Karpas-422 (cell line): ENCODE data around the gene SFRP2. TPM values are rescaled to one million over a fixed set of nuclear protein-coding genes. Genes with fewer than 3 reads are reported as not detected.

Source experiments
- DNase-seq: peaks from one replicate; pipeline ENCODE4 v3.0.0-alpha.2; 2015
- H2AFZ ChIP-seq: fragments of 200-600 bp; sonication (generic); 2 replicates; pipeline ENCODE4 v1.6.1; 2014; ENCODE audit warnings: antibody characterized with exemption, low read length, mixed read lengths
- H3K27ac ChIP-seq: fragments of 200-600 bp; sonication (generic); 2 replicates; pipeline ENCODE4 v1.5.1; 2014; ENCODE audit warnings: mild to moderate bottlenecking, low read length, moderate library complexity
- H3K27me3 ChIP-seq: fragments of 200-600 bp; sonication (generic); 2 replicates; pipeline ENCODE4 v1.6.1; 2014; ENCODE audit warnings: low read length, mixed read lengths
- H3K36me3 ChIP-seq: fragments of 200-600 bp; sonication (generic); 2 replicates; pipeline ENCODE4 v1.6.1; 2014; ENCODE audit warnings: low read length, mixed read lengths; ENCODE audit not compliant: insufficient read depth
- H3K4me1 ChIP-seq: fragments of 200-600 bp; sonication (generic); 2 replicates; pipeline ENCODE4 v1.6.1; 2014; ENCODE audit warnings: mild to moderate bottlenecking, low read length, mixed read lengths
- H3K4me2 ChIP-seq: fragments of 200-600 bp; sonication (generic); 2 replicates; pipeline ENCODE4 v1.6.1; 2014; ENCODE audit warnings: low read length, low read depth, mild to moderate bottlenecking; ENCODE audit not compliant: poor library complexity, severe bottlenecking
- H3K4me3 ChIP-seq: fragments of 200-600 bp; sonication (generic); 2 replicates; pipeline ENCODE4 v1.5.1; 2014; ENCODE audit warnings: mild to moderate bottlenecking, antibody characterized with exemption, low read length, mixed read lengths
- H3K79me2 ChIP-seq: fragments of 200-600 bp; sonication (generic); 2 replicates; pipeline ENCODE4 v1.6.1; 2014; ENCODE audit warnings: mild to moderate bottlenecking, low read length, mixed read lengths
- H3K9ac ChIP-seq: fragments of 200-600 bp; sonication (generic); 2 replicates; pipeline ENCODE4 v1.6.0; 2014; ENCODE audit warnings: low read length
- H3K9me2 ChIP-seq: fragments of 200-600 bp; sonication (generic), shearing (Covaris generic); replicated peaks from 2 replicates; pipeline ENCODE4 v1.6.0; 2014; ENCODE audit warnings: mild to moderate bottlenecking, low read length, moderate library complexity; ENCODE audit not compliant: insufficient read depth
- H3K9me3 ChIP-seq: fragments of 300-700, 200-600 bp; sonication (generic); 2 replicates; pipeline ENCODE4 v1.6.1; 2014; ENCODE audit warnings: low read length, mixed read lengths
- H4K20me1 ChIP-seq: fragments of 200-600 bp; sonication (generic); 2 replicates; pipeline ENCODE4 v1.6.1; 2014; ENCODE audit warnings: mild to moderate bottlenecking, antibody characterized with exemption, low read length, low read depth; ENCODE audit not compliant: insufficient read depth
- total RNA-seq: library from RNA; depleted of rRNA; stranded (reverse); fragments of >200 nt; shearing (Covaris generic); gene quantifications from 2 replicates; pipeline ENCODE4 v1.2.3, GENCODE V29; 2014; ENCODE audit warnings: low replicate concordance

SFRP2 gene
- total RNA-seq, 1 experiment from 2014 or later: not detected

DNA sequence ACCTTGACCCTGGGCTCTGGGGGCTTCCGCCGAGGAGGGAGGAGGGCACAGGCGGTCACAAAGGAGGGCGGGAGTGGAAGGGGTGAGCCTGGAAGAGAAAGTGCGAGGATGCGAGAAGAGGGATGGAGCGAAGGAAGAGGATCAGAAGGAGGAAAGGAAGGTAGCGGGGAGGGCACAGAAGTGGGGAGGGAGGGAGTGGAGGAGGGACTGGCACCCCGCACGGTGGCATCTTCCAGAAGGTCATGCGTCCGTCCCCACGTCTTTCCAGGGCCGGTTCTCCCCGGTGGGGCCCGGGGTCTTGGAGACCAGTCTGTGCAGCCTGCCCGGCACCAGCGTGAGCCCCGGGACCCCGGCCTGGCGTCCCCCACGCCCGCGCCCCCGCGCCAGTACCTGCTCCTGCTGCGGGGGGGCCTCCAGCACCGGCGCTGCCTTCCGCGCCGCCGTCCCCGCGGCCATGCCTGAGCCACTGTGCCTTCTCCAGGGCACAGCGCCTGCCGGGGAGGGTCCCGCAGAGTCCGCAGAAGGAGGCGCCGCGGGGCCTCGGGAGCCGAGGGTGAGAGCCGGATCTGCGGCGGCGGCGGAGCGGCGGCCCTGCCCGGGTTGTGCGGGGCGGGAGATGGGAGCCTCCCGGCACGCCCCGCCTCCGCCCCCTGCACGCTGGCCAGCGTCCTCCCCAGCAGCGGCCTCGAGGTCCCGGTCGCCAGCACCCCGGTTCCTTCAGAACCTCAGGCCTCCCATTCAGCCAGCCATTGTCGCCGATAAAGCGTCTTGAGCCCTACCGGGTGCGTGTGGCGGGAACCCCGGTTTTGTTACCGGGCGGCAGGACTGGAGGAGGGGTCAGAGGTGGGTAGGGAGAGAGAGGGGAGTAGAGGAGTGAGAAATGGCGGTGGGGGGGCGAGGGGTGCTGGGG is 29.2 kb downstream of the SFRP2 start, which contains the start of gene RNF175:
Gene RNF175 (minus strand): TSS at position 618 of the 910 bp plus-strand sequence. CDS start 162 bp downstream, at position 456.
- no peak for DNase-seq
- Histone ChIP-seq H3K4me2 (no peak within 1 kb of the TSS), H3K27ac (no peak within 1 kb of the TSS), H3K9me2 (no peaks in the 10 kb centered on the region), H3K36me3 (no peaks in the 10 kb centered on the region), H3K9me3 (no peaks in the 10 kb centered on the region), H3K9ac (no peak within 1 kb of the TSS), H3K4me1 (peaks cover 6% of the 10 kb centered on the region), H4K20me1 (no peaks in the 10 kb centered on the region), H3K79me2 (no peaks in the 10 kb centered on the region), H2AFZ (no peak within 1 kb of the TSS), H3K4me3 (no peak within 1 kb of the TSS), H3K27me3 (no peaks in the 10 kb centered on the region)

DNA sequence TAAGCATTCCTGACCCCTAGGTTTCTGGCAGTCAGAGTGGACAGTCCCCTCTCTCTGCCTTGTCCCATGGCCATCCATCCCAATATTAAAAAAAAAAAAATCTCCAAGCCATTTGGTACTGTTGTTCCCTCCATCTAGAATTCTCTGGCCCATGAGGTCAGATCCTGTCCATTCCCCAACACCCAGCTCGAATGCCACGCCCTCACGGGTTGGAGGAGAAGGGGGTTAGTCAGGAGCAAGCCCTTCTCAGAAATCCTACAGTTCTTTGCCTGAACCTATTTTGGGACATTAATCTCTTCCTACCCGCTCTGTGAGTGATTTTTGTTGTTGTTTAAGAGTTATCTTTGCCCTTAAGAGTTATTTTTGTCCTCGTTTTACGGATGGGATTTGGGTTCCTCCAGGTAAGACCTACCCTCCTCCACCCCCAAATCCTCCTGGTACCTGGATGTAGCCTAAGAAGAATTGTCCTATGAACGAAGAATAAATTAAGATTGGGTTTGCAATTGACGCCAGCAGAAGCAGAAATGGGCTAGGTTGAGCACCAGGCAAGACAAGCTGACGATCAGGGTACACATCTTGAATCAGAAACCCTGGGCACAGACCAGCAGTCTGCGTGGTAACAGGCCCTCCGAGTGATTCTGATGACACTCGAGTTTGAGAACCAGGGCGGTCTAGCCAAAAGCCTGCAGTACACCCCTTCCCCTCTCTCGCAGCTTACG is 30.0 kb downstream of the SFRP2 start:
- DNase-seq: no peak
- H4K20me1 ChIP-seq: no peaks in the 10 kb centered on the region
- no peaks in the 10 kb centered on the region for H3K4me1 ChIP-seq
- H3K9ac ChIP-seq: no peak overlapping the region
- H3K27me3 ChIP-seq: no peaks in the 10 kb centered on the region
- H3K4me3 ChIP-seq: no peak overlapping the region
- no peak overlapping the region for H3K4me2 ChIP-seq
- H3K27ac ChIP-seq: no peak overlapping the region
- no peaks in the 10 kb centered on the region for H3K9me3 ChIP-seq
- H2AFZ ChIP-seq: no peak overlapping the region
- no peaks in the 10 kb centered on the region for H3K36me3 ChIP-seq
- no peaks in the 10 kb centered on the region for H3K9me2 ChIP-seq
- no peaks in the 10 kb centered on the region for H3K79me2 ChIP-seq

DNA sequence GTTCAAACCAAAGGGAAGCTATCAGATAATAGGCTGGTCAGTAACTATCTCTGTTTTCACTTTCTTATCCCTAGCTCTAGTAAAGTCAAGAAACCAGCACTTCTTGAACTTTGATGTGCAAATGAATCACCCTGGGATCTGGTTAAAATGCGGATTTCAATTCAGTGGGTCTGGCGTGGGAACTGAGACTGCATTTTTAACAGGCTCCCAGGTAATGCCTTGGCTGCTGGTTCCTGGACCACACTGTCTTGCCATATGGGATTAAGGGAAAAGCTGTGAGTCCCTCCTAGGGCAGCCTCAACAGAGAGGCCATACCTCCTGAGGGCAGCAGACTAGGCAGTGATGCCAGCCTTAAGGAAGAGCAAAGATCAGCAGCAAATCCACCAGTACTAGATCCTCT is 30.7 kb downstream of the SFRP2 start:
- Histone ChIP-seq H3K9ac (no peak overlapping the region), H4K20me1 (no peaks in the 10 kb centered on the region), H3K79me2 (no peaks in the 10 kb centered on the region), H3K9me3 (no peaks in the 10 kb centered on the region), H3K9me2 (no peaks in the 10 kb centered on the region), H2AFZ (no peak overlapping the region), H3K27me3 (no peaks in the 10 kb centered on the region), H3K4me3 (no peak overlapping the region), H3K27ac (no peak overlapping the region), H3K36me3 (no peaks in the 10 kb centered on the region), H3K4me1 (no peaks in the 10 kb centered on the region), H3K4me2 (no peak overlapping the region)
- no peak for DNase-seq

DNA sequence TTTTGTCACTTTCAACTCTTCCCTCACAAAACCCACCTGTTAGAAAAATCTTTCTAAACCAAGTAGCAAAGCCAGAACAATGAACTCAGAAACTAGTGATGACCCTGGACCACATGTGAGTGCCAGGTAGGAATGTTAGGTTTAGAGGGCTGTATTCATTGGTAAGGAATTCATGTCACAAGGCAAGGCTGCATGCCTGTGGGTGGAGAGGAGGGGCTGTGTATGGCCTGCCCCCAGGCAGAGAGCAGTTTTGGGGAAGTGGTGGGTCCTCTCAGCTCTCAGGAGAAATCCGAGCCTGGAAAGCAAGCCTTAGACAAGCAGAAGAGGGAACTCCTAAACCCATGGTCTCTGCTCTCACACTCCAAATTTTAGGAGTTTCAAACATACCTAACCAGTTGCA is 31.5 kb downstream of the SFRP2 start:
- H3K27ac ChIP-seq: no peak overlapping the region
- no peak overlapping the region for H3K4me3 ChIP-seq
- H3K9ac ChIP-seq: no peak overlapping the region
- H3K4me2 ChIP-seq: no peak overlapping the region
- H3K36me3 ChIP-seq: no peaks in the 10 kb centered on the region
- H3K79me2 ChIP-seq: no peaks in the 10 kb centered on the region
- no peaks in the 10 kb centered on the region for H4K20me1 ChIP-seq
- no peaks in the 10 kb centered on the region for H3K4me1 ChIP-seq
- no peaks in the 10 kb centered on the region for H3K9me2 ChIP-seq
- H2AFZ ChIP-seq: no peak overlapping the region
- no peaks in the 10 kb centered on the region for H3K27me3 ChIP-seq
- no peaks in the 10 kb centered on the region for H3K9me3 ChIP-seq
- no peak for DNase-seq

DNA sequence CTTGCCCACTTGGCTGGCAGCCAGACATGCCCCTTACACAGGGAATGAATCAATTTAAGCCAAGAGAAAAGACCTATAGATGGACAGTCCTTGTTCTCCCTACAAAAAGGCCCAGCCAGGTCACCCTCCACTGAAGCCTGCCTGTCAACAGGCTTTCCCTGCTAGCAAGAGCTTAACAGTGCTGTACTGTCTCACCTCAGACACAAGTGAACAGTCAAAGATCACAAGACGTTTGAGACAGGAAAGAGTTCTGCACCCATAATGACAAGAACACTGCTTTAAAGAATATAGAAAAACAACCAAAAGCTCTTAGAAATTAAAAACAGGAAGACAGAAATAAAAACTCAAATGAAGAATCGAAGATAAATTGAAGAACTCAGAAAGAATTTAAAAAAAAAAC is 33.7 kb downstream of the SFRP2 start:
- no peak overlapping the region for H3K27ac ChIP-seq
- no peaks in the 10 kb centered on the region for H4K20me1 ChIP-seq
- H3K9ac ChIP-seq: no peak overlapping the region
- no peaks in the 10 kb centered on the region for H3K36me3 ChIP-seq
- no peak for DNase-seq
- H3K9me2 ChIP-seq: no peaks in the 10 kb centered on the region
- no peak overlapping the region for H3K4me3 ChIP-seq
- no peaks in the 10 kb centered on the region for H3K79me2 ChIP-seq
- no peaks in the 10 kb centered on the region for H3K9me3 ChIP-seq
- no peak overlapping the region for H3K4me2 ChIP-seq
- no peaks in the 10 kb centered on the region for H3K27me3 ChIP-seq
- H3K4me1 ChIP-seq: no peaks in the 10 kb centered on the region
- H2AFZ ChIP-seq: no peak overlapping the region; the same call in 1 of the 2 replicates

DNA sequence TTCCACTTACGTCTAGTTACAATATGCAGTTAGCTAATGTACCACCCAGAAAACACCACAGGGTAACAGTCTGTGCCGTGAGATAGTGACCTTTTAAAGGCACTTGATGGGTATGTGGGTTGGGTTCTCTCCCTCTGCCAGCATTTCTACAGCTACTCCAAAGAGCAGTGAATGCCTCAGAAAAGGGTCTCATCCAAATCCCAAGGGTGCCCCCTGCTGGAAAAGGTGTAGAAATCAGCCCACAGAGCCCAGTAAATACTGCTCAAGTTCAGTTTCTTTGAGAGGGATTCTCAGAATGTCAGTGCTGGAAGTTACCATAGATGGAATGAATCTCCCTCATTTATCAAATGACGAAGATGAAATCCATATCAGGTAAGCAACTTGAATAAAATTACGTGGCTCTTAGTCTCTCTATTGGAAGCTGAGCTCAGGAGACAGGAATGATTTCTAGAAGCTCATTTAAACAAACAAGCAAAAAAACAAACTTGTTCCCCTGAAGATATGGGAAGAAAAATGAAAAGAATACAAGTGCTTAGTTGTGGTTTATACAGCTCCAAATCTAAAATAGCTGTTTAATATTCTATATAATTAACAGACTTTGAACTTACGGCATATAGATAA is 38.6 kb downstream of the SFRP2 start:
- H3K4me1 ChIP-seq: no peaks in the 10 kb centered on the region
- H3K9me3 ChIP-seq: no peaks in the 10 kb centered on the region
- H4K20me1 ChIP-seq: no peaks in the 10 kb centered on the region
- H3K36me3 ChIP-seq: no peaks in the 10 kb centered on the region
- H3K79me2 ChIP-seq: no peaks in the 10 kb centered on the region
- H3K4me3 ChIP-seq: no peak overlapping the region
- no peaks in the 10 kb centered on the region for H3K9me2 ChIP-seq
- DNase-seq: peak; percentile 94
- no peak overlapping the region for H3K9ac ChIP-seq
- H2AFZ ChIP-seq: no peak overlapping the region
- H3K27me3 ChIP-seq: no peaks in the 10 kb centered on the region
- no peak overlapping the region for H3K4me2 ChIP-seq
- no peak overlapping the region for H3K27ac ChIP-seq

DNA sequence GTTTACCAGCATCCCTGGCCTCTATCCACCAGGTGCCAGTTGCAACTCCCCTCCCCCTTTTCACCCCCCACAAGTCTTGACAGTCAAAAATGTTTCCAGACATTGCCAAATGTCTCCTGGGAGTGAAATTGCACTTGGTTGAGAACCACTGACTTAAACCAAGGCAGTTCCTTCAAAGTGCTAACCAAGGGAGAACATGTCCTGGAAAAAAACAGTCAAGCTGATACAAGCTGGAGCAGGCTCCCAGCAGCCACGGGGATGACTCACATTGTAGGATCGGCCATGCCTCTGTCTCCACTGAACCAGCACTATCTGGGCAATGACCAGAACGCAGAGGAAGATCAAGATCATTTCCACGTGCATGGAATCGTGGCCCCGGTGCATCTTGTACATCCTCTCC is 40.5 kb downstream of the SFRP2 start:
- H3K79me2 ChIP-seq: no peaks in the 10 kb centered on the region

DNA sequence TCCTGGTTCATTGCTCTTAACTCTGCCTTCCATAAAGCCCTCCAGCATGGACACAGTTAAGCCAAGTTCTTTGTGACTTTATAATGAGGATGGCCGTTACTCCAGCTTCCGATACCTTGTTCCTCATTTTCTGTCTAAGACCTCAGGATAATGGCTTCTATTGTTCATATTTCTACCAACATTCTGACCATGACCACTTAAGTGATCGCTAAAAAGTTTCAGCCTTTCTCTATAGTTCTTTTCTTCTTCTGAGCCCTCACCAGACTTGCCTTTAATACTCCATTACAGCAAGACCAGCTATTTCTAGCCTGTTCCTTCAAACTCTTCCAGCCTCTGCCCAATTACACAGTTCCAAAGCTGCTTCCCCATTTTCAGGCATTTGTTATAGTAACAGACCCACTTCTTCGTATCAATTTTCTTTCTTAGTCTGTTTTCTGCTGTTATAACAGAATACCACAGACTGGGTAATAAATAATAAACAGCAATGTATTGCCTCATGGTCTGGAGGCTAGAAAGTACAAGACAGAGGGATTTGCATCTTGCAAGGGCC is 41.4 kb downstream of the SFRP2 start:
- Histone ChIP-seq H3K4me1 (no peaks in the 10 kb centered on the region), H3K27ac (no peak overlapping the region), H3K27me3 (no peaks in the 10 kb centered on the region), H3K9ac (no peak overlapping the region), H3K79me2 (no peaks in the 10 kb centered on the region), H3K4me3 (no peak overlapping the region), H3K9me2 (no peaks in the 10 kb centered on the region), H2AFZ (no peak overlapping the region), H4K20me1 (no peaks in the 10 kb centered on the region), H3K4me2 (no peak overlapping the region), H3K36me3 (no peaks in the 10 kb centered on the region), H3K9me3 (no peaks in the 10 kb centered on the region)
- no peak for DNase-seq

More for the DNA sequence above, 40.5 kb downstream of the SFRP2 start:
- H2AFZ ChIP-seq: no peak overlapping the region
- no peaks in the 10 kb centered on the region for H3K36me3 ChIP-seq
- H3K9ac ChIP-seq: no peak overlapping the region
- no peak overlapping the region for H3K4me3 ChIP-seq
- H3K9me3 ChIP-seq: no peaks in the 10 kb centered on the region
- H3K27me3 ChIP-seq: no peaks in the 10 kb centered on the region
- H3K9me2 ChIP-seq: no peaks in the 10 kb centered on the region
- no peak for DNase-seq
- H3K4me1 ChIP-seq: no peaks in the 10 kb centered on the region
- H3K27ac ChIP-seq: no peak overlapping the region
- H3K4me2 ChIP-seq: no peak overlapping the region
- H4K20me1 ChIP-seq: no peaks in the 10 kb centered on the region
